GM15510 (cell line): Measurements from ENCODE around the gene ENTPD2.

Experiments
- POLR2A ChIP-seq: IDR thresholded peaks from 3 replicates; pipeline ENCODE4 v1.6.1; 2011; ENCODE audit warnings: borderline replicate concordance; ENCODE audit not compliant: insufficient read length; ENCODE audit errors: extremely low read depth

The ENTPD2 gene

DNA sequence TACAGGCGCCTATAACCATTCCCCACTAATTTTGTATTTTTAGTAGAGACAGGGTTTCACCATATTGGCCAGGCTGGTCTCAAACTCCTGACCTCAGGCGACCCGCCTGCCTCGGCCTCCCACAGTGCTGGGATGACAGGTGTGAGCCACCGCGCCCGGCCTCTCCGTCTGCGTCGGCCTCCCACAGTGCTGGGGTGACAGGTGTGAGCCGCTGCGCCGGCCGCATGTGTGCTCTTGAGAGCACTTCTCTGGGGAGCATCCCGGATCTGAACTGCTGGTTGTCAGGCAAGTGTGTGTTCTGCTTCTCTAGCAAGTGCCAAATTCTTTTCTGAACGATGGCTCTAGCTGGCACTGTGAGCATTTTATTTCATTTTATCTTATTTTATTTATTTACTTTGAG lies 3.7 kb upstream of the ENTPD2 start:
- no peak for TF ChIP-seq POLR2A

DNA sequence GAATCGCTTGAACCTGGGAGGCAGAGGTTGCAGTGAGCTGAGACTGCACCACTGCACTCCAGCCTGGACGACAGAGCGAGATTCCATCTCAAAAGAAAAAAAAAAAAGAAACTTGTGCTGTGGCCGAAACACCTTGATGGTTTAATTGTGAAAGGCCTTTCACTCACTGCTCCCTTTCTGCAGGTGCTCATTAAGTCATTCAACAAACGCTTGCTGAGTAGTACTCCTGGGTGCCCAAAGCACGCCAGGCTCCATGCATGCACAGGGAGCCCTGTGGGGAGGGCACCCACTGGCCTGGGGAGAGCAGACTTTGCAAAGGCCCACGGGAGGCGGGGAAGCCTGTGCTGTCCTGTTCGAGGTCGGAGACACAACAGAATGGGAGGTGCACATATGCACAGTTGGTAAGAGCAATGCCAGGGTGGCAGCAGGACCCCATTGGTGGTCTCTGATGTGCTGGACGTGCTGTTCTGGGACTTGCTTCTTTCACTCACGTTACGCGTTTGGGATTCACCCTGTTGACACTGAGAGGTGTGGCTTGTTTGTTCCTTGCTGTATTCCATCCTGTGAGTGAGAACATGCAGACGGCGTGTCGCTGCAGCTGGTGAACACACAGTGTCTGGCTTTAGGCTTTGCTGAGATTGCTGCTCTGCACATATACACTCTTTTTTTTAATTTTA lies 3.0 kb upstream of the ENTPD2 start:
- no peak for TF ChIP-seq POLR2A

DNA sequence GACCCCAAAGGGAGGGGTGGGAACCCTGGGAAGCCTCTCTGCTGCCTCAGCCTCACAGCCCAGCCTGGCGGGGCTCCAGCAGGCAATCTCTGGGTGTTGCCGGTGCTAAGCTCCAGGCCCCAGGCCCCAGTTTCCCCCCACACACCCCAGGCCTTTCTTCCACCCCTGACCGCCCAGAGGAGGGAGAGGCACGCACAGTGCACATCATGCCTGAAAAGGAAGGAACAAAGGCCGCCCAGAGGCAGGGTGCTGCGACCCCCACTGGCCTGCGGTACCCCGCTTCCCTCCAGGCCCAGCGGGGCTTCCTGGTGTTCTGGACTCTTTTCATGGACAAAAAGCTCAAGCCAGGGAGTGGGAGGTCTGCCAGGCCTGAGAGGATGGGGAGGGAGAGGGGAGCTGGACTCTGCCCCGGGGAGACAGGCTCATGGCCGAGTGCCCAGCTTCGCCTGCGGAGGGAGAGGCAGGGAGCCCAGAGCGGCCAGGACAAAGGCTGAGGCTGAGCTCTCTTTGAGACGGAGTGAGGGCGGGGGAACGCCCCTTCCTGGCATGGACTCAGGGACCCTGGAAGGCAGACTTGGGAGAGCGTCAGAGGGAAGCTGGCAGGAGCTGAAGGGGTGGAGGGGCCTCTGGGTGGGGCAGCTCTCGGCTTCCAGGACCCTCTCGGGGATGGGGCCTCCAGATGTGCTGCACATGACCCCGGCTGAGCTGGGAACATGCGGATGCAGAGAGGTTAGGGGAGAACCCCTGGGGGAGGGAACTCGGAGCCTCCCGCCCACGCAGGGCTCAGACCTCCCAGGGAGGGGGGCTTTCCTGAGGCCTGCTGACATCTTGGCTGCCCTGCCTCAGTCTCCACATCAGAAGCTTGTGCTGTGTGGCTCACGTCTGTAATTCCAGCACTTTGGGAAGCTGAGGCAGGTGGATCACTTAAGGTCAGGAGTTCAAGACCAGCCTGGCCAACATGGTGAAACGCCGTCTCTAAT lies 1.8 kb upstream of the ENTPD2 start:
- TF ChIP-seq POLR2A, result no peak

GRCh38 chr9:137054932-137055384 lies 1.1 kb upstream of the ENTPD2 start:
- TF ChIP-seq POLR2A, result no peak

DNA sequence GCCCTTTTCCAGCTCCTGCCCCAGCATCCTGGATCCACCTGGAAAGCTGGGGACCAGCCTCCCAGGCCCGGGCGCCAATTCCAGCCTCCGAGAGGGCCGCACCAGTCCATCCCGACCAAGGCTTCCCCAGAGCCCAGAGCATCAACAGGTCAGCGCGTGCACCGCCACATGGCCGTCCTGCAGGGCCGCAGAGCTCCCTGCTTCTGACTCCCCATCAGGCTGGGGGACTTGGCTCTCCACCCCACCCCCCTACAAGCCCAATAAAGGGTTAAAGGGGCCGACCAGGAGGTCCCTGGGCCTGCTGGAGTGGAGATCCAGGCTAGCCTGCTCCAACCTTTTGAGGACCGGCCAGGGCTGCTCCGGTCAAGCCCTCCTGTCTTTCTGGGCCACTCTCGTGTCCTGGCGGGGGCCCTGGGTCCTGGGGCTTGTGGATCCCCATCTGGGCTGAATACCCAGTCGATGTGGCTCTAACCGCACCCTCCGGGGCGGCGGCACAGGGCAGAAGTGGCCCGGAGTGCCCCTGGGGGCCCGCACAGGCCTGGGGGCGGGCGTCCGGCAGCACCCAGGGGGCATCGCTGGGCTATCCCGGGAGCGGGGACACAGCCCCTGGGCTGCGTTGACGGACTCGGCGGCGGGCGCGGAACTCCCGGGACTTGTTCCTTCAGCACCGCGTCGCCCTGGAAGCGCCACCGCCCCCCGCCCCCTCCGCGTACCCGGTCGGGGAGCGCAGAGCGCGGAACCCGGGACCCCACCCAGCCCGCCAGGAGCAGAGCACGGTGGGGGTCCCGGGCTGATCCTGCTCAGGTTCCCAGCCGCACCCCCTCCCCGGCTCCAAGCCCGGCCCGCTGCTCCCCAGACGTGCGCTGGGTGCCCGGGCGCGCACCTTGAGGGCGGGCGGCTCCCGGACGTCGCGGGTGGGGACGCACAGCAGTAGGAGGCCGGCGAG lies 590 bp downstream of the ENTPD2 start:
- no peak for TF ChIP-seq POLR2A

DNA sequence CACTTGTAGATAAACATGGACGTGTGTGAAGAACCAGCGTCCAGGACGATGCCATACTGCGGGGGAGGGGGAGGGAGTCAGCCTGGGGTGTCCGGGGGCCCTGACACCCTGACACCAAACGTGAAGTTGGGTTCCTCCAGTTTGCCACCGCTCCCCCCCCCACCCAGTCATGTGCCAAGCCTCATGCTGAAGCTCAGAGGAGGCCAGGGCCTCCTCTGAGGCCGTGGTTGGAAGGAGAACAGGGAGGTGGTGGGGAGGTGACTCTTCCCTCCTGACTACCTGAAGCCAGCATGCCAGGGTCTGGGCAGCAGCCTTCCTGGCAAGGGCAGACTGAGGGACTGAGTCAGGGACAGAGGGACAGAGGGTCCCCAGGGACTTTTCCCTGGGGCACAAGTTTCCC lies 1.6 kb downstream of the ENTPD2 start:
- TF ChIP-seq POLR2A, result no peak

GRCh38 chr9:137051145-137051724 lies 2.6 kb downstream of the ENTPD2 start:
- TF ChIP-seq POLR2A, result no peak

DNA sequence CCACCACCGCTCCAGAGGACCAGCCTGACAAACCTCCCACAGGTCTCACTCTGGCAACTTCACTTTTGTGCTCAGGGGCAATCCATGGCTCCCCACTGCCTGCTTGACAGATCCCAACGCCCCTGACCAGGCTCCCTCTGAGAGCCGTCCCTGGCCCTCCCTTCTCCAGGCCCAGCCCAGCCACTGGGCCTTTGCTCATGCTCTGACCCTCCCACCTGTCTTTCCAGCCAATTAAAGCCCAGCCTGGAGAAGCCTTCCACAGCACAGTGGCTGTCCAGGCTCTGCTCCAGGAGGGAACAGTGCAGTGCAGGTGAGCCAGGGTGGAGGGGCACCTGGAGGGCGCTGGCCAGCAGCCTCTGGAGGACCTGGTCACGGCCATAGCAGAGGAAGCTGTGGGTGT lies 3.3 kb downstream of the ENTPD2 start:
- no peak for TF ChIP-seq POLR2A

DNA sequence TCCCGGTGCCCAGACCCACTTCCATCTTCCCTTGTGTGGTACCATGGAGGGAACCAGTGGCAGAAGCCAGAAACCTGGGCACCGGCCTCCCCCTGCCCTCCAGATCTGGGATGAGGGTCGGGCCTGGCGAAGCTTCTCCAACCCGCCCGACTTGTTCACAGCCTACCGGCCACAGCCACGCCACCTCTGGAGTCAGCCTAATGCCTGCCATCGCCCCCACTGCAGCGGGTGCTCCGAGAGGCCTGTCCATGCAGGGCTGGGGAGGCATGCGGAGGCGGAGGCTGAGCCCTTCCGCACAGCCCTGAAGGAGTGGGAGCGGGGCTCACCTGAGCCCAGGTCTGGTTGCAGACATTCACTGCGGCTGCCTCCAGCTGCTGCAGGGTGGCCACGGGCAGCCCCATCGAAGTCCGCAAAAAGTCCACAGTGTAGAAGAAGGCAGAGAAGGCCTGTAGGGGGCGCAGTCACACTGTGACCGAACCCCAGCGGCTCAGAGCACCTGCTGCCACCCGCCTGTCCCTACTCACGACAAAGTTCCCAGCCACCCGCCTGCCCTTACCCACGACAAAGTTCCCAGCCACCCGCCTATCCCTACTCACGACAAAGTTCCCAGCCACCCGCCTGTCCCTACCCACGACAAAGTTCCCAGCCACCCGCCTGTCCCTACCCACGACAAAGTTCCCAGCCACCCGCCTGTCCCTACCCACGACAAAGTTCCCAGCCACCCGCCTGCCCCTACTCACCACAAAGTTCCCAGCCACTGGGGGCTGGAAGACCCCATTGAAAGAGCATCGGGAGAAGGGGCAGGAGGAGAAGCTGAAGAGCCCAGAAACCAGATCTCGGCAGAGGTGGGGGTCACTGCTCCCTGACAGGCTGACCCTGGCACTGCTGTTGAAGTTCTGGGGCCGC lies 4.1 kb downstream of the ENTPD2 start:
- no peak for TF ChIP-seq POLR2A

GRCh38 chr9:137048655-137049543 lies 5.0 kb downstream of the ENTPD2 start:
- no peak for TF ChIP-seq POLR2A

DNA sequence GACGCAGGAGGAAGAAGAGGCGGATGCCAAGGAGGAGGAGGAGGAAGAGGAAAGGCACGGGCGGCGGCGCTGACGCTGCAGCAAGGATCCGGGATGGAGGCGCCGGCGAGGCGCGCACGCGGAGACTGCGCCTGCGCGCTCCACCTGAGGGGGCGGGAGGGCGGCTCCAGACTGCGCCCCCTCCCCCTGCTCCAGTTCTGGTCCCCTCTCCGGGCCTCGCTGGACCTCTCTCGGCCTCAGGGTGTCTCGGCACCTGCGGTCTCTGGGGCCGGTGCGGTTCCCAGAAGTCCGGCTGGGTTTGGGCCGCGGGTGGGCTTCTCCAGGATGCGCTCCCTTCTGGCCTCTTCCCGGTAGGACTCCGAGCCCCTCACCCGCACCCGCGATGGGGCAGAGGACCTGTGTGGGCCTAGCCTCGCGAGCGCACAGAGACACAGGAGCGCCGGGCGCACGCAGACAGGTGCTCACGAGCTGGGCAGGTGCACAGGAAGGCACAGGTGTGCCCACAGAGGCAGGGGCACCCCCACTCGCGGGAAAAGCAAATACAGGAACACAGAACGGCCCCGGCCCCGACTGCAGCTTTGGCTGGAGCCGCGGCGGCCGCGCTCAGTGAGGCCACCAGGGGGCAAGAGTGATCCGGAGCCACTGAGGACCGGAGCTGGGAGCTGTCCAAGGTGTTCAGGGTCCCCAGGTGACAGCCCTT lies 7.6 kb downstream of the ENTPD2 start, which contains the start of gene NPDC1:
Gene NPDC1 (minus strand): TSS at position 90 of the 700 bp plus-strand sequence. CDS start 188 bp downstream, outside the sequence.
- no peak for TF ChIP-seq POLR2A

GRCh38 chr9:137045294-137046087 lies 8.4 kb downstream of the ENTPD2 start:
- no peak for TF ChIP-seq POLR2A
